ENCODE measurements around the gene CYP24A1. TPM values are rescaled to one million over a fixed set of nuclear protein-coding genes. Genes with fewer than 3 reads are reported as not detected.

Gene CYP24A1
- total and polyA plus RNA-seq, 2 of the 13 experiments (the other 11 are each of a cell fraction or from before 2014, with no cell fraction given) = 9.4 to 32.7 TPM

GRCh38 chr20:54122681-54123586 lies 50.9 kb downstream of the CYP24A1 start (continued):
- TF ChIP-seq ZBTB43 (CRISPR knock-in tag; conservative IDR thresholded peaks at IDR 0.05) (peak; percentile 78; the same call in 1 of the 2 replicates), RBFOX2 (IDR thresholded peaks at IDR 0.05; ENCODE audit: low read depth, low read length) (peak; percentile 81), ZNF839 (CRISPR knock-in tag; IDR thresholded peaks at IDR 0.05; ENCODE audit: borderline replicate concordance) (no peak), CEBPB (IDR thresholded peaks at IDR 0.05; ENCODE audit: borderline replicate concordance, low read depth, low read length) (peak; percentile 50; the same call in 1 of the 2 replicates), ARID5B (CRISPR knock-in tag; IDR thresholded peaks at IDR 0.05) (peak; percentile 30; the same call in 1 of the 2 replicates), ATF2 (CRISPR knock-in tag; IDR thresholded peaks at IDR 0.05) (0 out of 2 replicates have a peak, but pooled peaks have one; percentile 48), MEIS2 (CRISPR knock-in tag; IDR thresholded peaks at IDR 0.05) (0 out of 2 replicates have a peak, but pooled peaks have one; percentile 58), TEAD3 (CRISPR knock-in tag; optimal IDR thresholded peaks at IDR 0.05; ENCODE audit: borderline replicate concordance) (peak; percentile 71), KAT2B (IDR thresholded peaks at IDR 0.05; ENCODE audit: borderline replicate concordance, low read depth, low read length) (no peak), SMC3 (IDR thresholded peaks at IDR 0.05; ENCODE audit: low read length) (0 out of 2 replicates have a peak, but pooled peaks have one; percentile 10), ZNF775 (CRISPR knock-in tag; IDR thresholded peaks at IDR 0.05; ENCODE audit: borderline replicate concordance) (peak; percentile 63), ZBTB33 (CRISPR knock-in tag; IDR thresholded peaks at IDR 0.05) (0 out of 2 replicates have a peak, but pooled peaks have one; percentile 27), ZNF230 (CRISPR knock-in tag; IDR thresholded peaks at IDR 0.05) (0 out of 2 replicates have a peak, but pooled peaks have one; percentile 22), NR2F1 (CRISPR knock-in tag; IDR thresholded peaks at IDR 0.05) (peak in 1 of 2 experiments; percentile 36; a peak in 2 of 4 replicates), ZNF501 (CRISPR knock-in tag; IDR thresholded peaks at IDR 0.05) (peak; percentile 75), TEF (CRISPR knock-in tag; IDR thresholded peaks at IDR 0.05) (0 out of 2 replicates have a peak, but pooled peaks have one; percentile 59)
